Endothelial cell of umbilical vein (primary cell): ENCODE results near the gene SUV39H1. TPM values are rescaled to one million over a fixed set of nuclear protein-coding genes. Genes with fewer than 3 reads are reported as not detected.
A peak's percentile ranks its signal among the peaks of the same experiment; 100 is the strongest.

Experiments
- BruUV-seq: library from RNA; stranded (reverse); fragments of 400-500 nt; replicated peaks from 2 replicates; lab custom pipeline; 2021; lab: Mats Ljungman, UMichigan
- CTCF ChIA-PET: fragments of 300-600, 350-600 bp; sonication (Branson Sonifier 250); formaldehyde crosslinking; loops from one replicate; lab custom pipeline; 2021; ENCODE audit warnings: antibody characterized with exemption, inconsistent platforms; lab: Charles Lee
- POLR2A ChIA-PET: fragments of 300-600, 350-600 bp; sonication (Branson Sonifier 250); formaldehyde crosslinking; loops from one replicate; lab custom pipeline; 2021; ENCODE audit warnings: antibody characterized with exemption, inconsistent platforms; lab: Charles Lee
- DNase-seq: peaks from one replicate; pipeline ENCODE4 v3.0.0-alpha.2; 2011; ENCODE audit warnings: low read depth, low spot score
- FAIRE-seq: peaks from 2 replicates; lab custom pipeline; 2011; peaks lifted over from hg19 to GRCh38; lab: Jason Lieb, UNC
- H2AFZ ChIP-seq: 2 replicates; pipeline ENCODE4 v1.6.0; 2012; ENCODE audit warnings: low read depth, low read length, control low read depth, inconsistent platforms
- H3K27ac ChIP-seq: 2 replicates; pipeline ENCODE4 v1.5.1; 2011; ENCODE audit warnings: low read depth, mild to moderate bottlenecking, control low read depth, low read length, moderate library complexity; ENCODE audit not compliant: insufficient read depth
- H3K27me3 ChIP-seq, 2 experiments: 2 replicates each; pipeline versions ENCODE4 v1.6.0 to v1.6.1; 2011; ENCODE audit warnings: low read length in 2 of 2, mixed read lengths in 1 of 2; ENCODE audit not compliant: control insufficient read depth in 2 of 2, insufficient read depth in 2 of 2
- H3K36me3 ChIP-seq, 2 experiments: 2 replicates in 1 of 2; 3 replicates in 1 of 2; pipeline ENCODE4 v1.5.1; 2011; ENCODE audit warnings: low read length in 2 of 2, mild to moderate bottlenecking in 1 of 2, moderate library complexity in 1 of 2; ENCODE audit not compliant: control insufficient read depth in 2 of 2, insufficient read depth in 2 of 2; ENCODE audit errors: extremely low read depth in 1 of 2
- H3K4me1 ChIP-seq: 3 replicates; pipeline ENCODE4 v1.5.1; 2011; ENCODE audit warnings: mild to moderate bottlenecking, low read length; ENCODE audit not compliant: control insufficient read depth, insufficient read depth; ENCODE audit errors: extremely low read depth
- H3K4me2 ChIP-seq: 2 replicates; pipeline ENCODE4 v1.6.1; 2011; ENCODE audit warnings: low read length, control low read depth, mixed read lengths; ENCODE audit not compliant: insufficient read depth
- H3K4me3 ChIP-seq, 3 experiments: fragments of 200-600 bp in 1 of 3; sonication (generic), shearing (Covaris generic) in 1 of 3; replicated peaks in 1 of 3; 2 replicates each; pipeline ENCODE4 v1.5.1; 2011 to 2016; ENCODE audit warnings: control low read depth in 3 of 3, low read length in 3 of 3, mild to moderate bottlenecking in 2 of 3, inconsistent platforms in 1 of 3, low read depth in 1 of 3, moderate library complexity in 1 of 3; ENCODE audit not compliant: insufficient read depth in 1 of 3
- H3K79me2 ChIP-seq: 2 replicates; pipeline ENCODE4 v1.6.0; 2012; ENCODE audit warnings: low read length, inconsistent platforms; ENCODE audit not compliant: control insufficient read depth, insufficient read depth
- H3K9ac ChIP-seq: replicated peaks from 2 replicates; pipeline ENCODE3; 2011; ENCODE audit warnings: low read length, control low read depth; ENCODE audit not compliant: insufficient read depth; ENCODE audit errors: extremely low read depth
- H3K9me1 ChIP-seq: replicated peaks from 3 replicates; pipeline ENCODE4 v1.6.0; 2011; ENCODE audit warnings: mild to moderate bottlenecking, low read length; ENCODE audit not compliant: control insufficient read depth, insufficient read depth; ENCODE audit errors: extremely low read depth
- H3K9me3 ChIP-seq: replicated peaks from 2 replicates; pipeline ENCODE4 v1.5.1; 2012; ENCODE audit warnings: low read length, inconsistent platforms; ENCODE audit not compliant: control insufficient read depth, insufficient read depth
- H4K20me1 ChIP-seq: replicated peaks from 2 replicates; pipeline ENCODE3; 2011; ENCODE audit warnings: mild to moderate bottlenecking, low read length; ENCODE audit not compliant: control insufficient read depth, insufficient read depth; ENCODE audit errors: extremely low read depth
- CTCF ChIP-seq, 2 donors: IDR thresholded peaks; 1 replicate in 1 of 2; 2 replicates in 1 of 2; pipeline ENCODE4 v1.5.1; 2011; ENCODE audit warnings: low read length in 2 of 2, mild to moderate bottlenecking in 2 of 2, moderate library complexity in 2 of 2, control low read depth in 1 of 2, inconsistent platforms in 1 of 2, low read depth in 1 of 2; ENCODE audit not compliant: insufficient read depth in 1 of 2; ENCODE audit errors: extremely low read depth in 1 of 2
- EZH2 ChIP-seq: IDR thresholded peaks from 2 replicates; pipeline ENCODE4 v1.6.1; 2012; ENCODE audit warnings: borderline replicate concordance, low read depth, mild to moderate bottlenecking, moderate library complexity, low read length, inconsistent platforms; ENCODE audit not compliant: severe bottlenecking
- FOS ChIP-seq: IDR thresholded peaks from 2 replicates; pipeline ENCODE4 v1.6.1; 2011; ENCODE audit warnings: mild to moderate bottlenecking, low read length, moderate library complexity, borderline replicate concordance; ENCODE audit not compliant: insufficient read depth
- GATA2 ChIP-seq: IDR thresholded peaks from 2 replicates; pipeline ENCODE4 v1.7.0; 2011; ENCODE audit warnings: low read depth, mild to moderate bottlenecking, moderate library complexity, mixed read lengths, low read length; ENCODE audit not compliant: insufficient read length, insufficient read depth
- JUN ChIP-seq: IDR thresholded peaks from 2 replicates; pipeline ENCODE4 v1.6.1; 2011; ENCODE audit warnings: borderline replicate concordance, low read depth; ENCODE audit not compliant: insufficient read length, insufficient read depth
- MAX ChIP-seq: IDR thresholded peaks from 2 replicates; pipeline ENCODE4 v1.6.1; 2011; ENCODE audit not compliant: insufficient read depth, insufficient read length
- MYC ChIP-seq: IDR thresholded peaks from one replicate; pipeline ENCODE4 v1.6.1; 2011; ENCODE audit warnings: mild to moderate bottlenecking, low read depth, low read length
- POLR2A ChIP-seq: IDR thresholded peaks from 2 replicates; pipeline ENCODE4 v1.6.1; 2012; ENCODE audit warnings: low read depth, mild to moderate bottlenecking, control low read depth, low read length
- POLR2AphosphoS5 ChIP-seq: IDR thresholded peaks from 2 replicates; pipeline ENCODE4 v1.6.1; 2012; ENCODE audit warnings: low read depth, mild to moderate bottlenecking, control low read depth, low read length, moderate library complexity; ENCODE audit not compliant: insufficient read depth
- dilution Hi-C: fragments of 300-500 bp; cut with MboI; formaldehyde crosslinking; loops from one replicate; pipeline ENCODE4 v1.15.0; 2019; ENCODE audit warnings: low sequenced_read_pairs; ENCODE audit not compliant: extremely low pct_ligation_motif_present
- intact Hi-C: fragments of 100-400 bp; cut with micrococcal nuclease; formaldehyde crosslinking; loops from one replicate; pipeline ENCODE4 v1.10.0; 2022
- polyA plus RNA-seq, 4 experiments: library from polyadenylated mRNA; depleted of rRNA in 3 of 4; stranded (reverse) in 3 of 4; unstranded in 1 of 4; fragments of >200 nt; gene quantifications; 2 replicates each; pipeline versions ENCODE4 v1.2.1 to v1.2.3, GENCODE V29; 2011 to 2012; ENCODE audit warnings: missing spikeins in 1 of 4
- total RNA-seq: library from RNA; stranded (reverse); gene quantifications from 2 replicates; pipeline ENCODE4 v1.2.3, GENCODE V29; 2021

SUV39H1 gene
- total and polyA plus RNA-seq, 2 donors (not counting 3 experiments of a cell fraction or from before 2014, with no cell fraction given): 18.2 to 19.0 TPM

GRCh38 chrX:48736303-48736702 is 39.8 kb downstream of the SUV39H1 start:
- no peak overlapping the region for H3K9ac ChIP-seq
- no peak overlapping the region for H3K4me3 ChIP-seq

More at GRCh38 chrX:48736303-48736702, 39.8 kb downstream of the SUV39H1 start:
- Histone ChIP-seq H3K79me2 (no peaks in the 10 kb centered on the region), H4K20me1 (no peaks in the 10 kb centered on the region), H3K27me3 (no peaks in the 10 kb centered on the region), H3K27ac (no peak overlapping the region), H2AFZ (peak overlapping the region; percentile 62), H3K9me3 (no peaks in the 10 kb centered on the region), H3K36me3 (no peaks in the 10 kb centered on the region), H3K4me2 (no peak overlapping the region), H3K9me1 (no peaks in the 10 kb centered on the region), H3K4me1 (peaks cover 3% of the 10 kb centered on the region)
- ChIA-PET CTCF (no interaction called here), POLR2A (no interaction called here)
- TF ChIP-seq FOS (no peak), MAX (no peak), GATA2 (no peak), POLR2A (no peak), CTCF (IDR thresholded peaks at IDR 0.05; ENCODE audit: extremely low read depth in 1 of 2, insufficient read depth in 1 of 2, low read depth in 1 of 2, low read length in 2 of 2) (no peak), MYC (no peak), JUN (no peak), POLR2AphosphoS5 (no peak), EZH2 (no peak)
- BruUV-seq: no TSS peak
- dilution Hi-C loops (no loop called here), intact Hi-C loops (loop anchor here (2.0 kb wide), 1 partner anchor 60 kb away; no protein-coding TSS in a partner anchor)
- DNase-seq: no peak
- FAIRE-seq: no peak
